DND-41 (cell line): ENCODE data around the gene ICA1L.

ENCODE experiments used
- ATAC-seq: fragments of 200-7000 bp; cut with Tn5 transposase; 3 replicates; pipeline ENCODE4 v1.9.1; 2021; ENCODE audit warnings: low read depth; ENCODE audit not compliant: insufficient read depth
- DNase-seq: peaks from one replicate; pipeline ENCODE4 v3.0.0-alpha.2; 2020
- H2AFZ ChIP-seq: 2 replicates; pipeline ENCODE4 v1.6.0; 2012; ENCODE audit warnings: low read depth, low read length
- H3K27ac ChIP-seq: 2 replicates; pipeline ENCODE4 v1.5.1; 2012; ENCODE audit warnings: low read length, inconsistent platforms
- H3K27me3 ChIP-seq: fragments of 200-600 bp; sonication (generic); 2 replicates; pipeline ENCODE4 v1.6.0; 2012; ENCODE audit warnings: low read length, mild to moderate bottlenecking, inconsistent platforms; ENCODE audit not compliant: insufficient read depth, poor library complexity
- H3K36me3 ChIP-seq: 2 replicates; pipeline ENCODE4 v1.5.1; 2012; ENCODE audit warnings: low read length, inconsistent platforms; ENCODE audit not compliant: insufficient read depth
- H3K4me1 ChIP-seq: 2 replicates; pipeline ENCODE4 v1.5.1; 2012; ENCODE audit warnings: mild to moderate bottlenecking, low read length; ENCODE audit not compliant: insufficient read depth
- H3K4me2 ChIP-seq: 2 replicates; pipeline ENCODE4 v1.6.0; 2012; ENCODE audit warnings: mild to moderate bottlenecking, moderate library complexity, low read length, inconsistent platforms; ENCODE audit not compliant: insufficient read depth
- H3K4me3 ChIP-seq, 2 experiments: fragments of 200-600 bp in 1 of 2; shearing (Covaris generic) in 1 of 2; 2 replicates each; pipeline ENCODE4 v1.5.1; 2012 to 2016; ENCODE audit warnings: inconsistent platforms in 2 of 2, low read length in 2 of 2, mild to moderate bottlenecking in 2 of 2, low read depth in 1 of 2, moderate library complexity in 1 of 2
- H3K79me2 ChIP-seq: 2 replicates; pipeline ENCODE4 v1.6.0; 2012; ENCODE audit warnings: low read length, inconsistent platforms; ENCODE audit not compliant: insufficient read depth
- H3K9ac ChIP-seq: 2 replicates; pipeline ENCODE4 v1.6.0; 2012; ENCODE audit warnings: low read depth, mild to moderate bottlenecking, inconsistent platforms, low read length, moderate library complexity
- H3K9me3 ChIP-seq: 2 replicates; pipeline ENCODE4 v1.5.1; 2012; ENCODE audit warnings: low read length, moderate library complexity, mild to moderate bottlenecking, inconsistent platforms; ENCODE audit not compliant: insufficient read depth, severe bottlenecking
- H4K20me1 ChIP-seq: 2 replicates; pipeline ENCODE4 v1.6.0; 2012; ENCODE audit warnings: low read length; ENCODE audit not compliant: insufficient read depth
- CTCF ChIP-seq: IDR thresholded peaks from 2 replicates; pipeline ENCODE4 v1.5.1; 2012; ENCODE audit warnings: borderline replicate concordance, low read length, moderate library complexity, mild to moderate bottlenecking; ENCODE audit not compliant: poor library complexity, severe bottlenecking; ENCODE audit errors: extremely low read depth
- EZH2 ChIP-seq: IDR thresholded peaks from 3 replicates; pipeline ENCODE4 v1.6.1; 2012; ENCODE audit warnings: borderline replicate concordance, low read depth, mild to moderate bottlenecking, moderate library complexity, low read length, inconsistent platforms; ENCODE audit not compliant: severe bottlenecking

Gene ICA1L

GRCh38 chr2:202817771-202818170 is 53.8 kb downstream of the ICA1L start:
- H3K27me3 ChIP-seq: no peaks in the 10 kb centered on the region
- no peak overlapping the region for H3K9ac ChIP-seq
- no peak overlapping the region for H3K4me3 ChIP-seq

GRCh38 chr2:202815548-202816360 is 55.8 kb downstream of the ICA1L start:
- TF ChIP-seq CTCF (no peak), EZH2 (no peak)
- Histone ChIP-seq H3K9ac (no peak overlapping the region), H3K4me2 (no peak overlapping the region), H2AFZ (no peak overlapping the region), H3K27me3 (no peaks in the 10 kb centered on the region), H3K9me3 (no peaks in the 10 kb centered on the region), H4K20me1 (no peaks in the 10 kb centered on the region), H3K4me3 (no peak overlapping the region), H3K4me1 (no peaks in the 10 kb centered on the region), H3K79me2 (no peaks in the 10 kb centered on the region), H3K27ac (no peak overlapping the region), H3K36me3 (no peaks in the 10 kb centered on the region)
- ATAC-seq (no peak), DNase-seq (no peak)

More at GRCh38 chr2:202817771-202818170, 53.8 kb downstream of the ICA1L start:
- no peak for TF ChIP-seq EZH2
- no peak for TF ChIP-seq CTCF
- no peaks in the 10 kb centered on the region for H3K36me3 ChIP-seq
- DNase-seq: no peak
- H4K20me1 ChIP-seq: no peaks in the 10 kb centered on the region
- no peak overlapping the region for H2AFZ ChIP-seq
- no peak overlapping the region for H3K4me2 ChIP-seq
- H3K9me3 ChIP-seq: no peaks in the 10 kb centered on the region
- no peak for ATAC-seq
- no peaks in the 10 kb centered on the region for H3K79me2 ChIP-seq
- H3K4me1 ChIP-seq: no peaks in the 10 kb centered on the region
- no peak overlapping the region for H3K27ac ChIP-seq

- H3K9ac ChIP-seq: no peak overlapping the region
- H3K27ac ChIP-seq: no peak overlapping the region
- no peak overlapping the region for H3K4me2 ChIP-seq
- H4K20me1 ChIP-seq: no peaks in the 10 kb centered on the region
- no peak overlapping the region for H2AFZ ChIP-seq
- TF ChIP-seq EZH2: no peak
- TF ChIP-seq CTCF: no peak
- H3K36me3 ChIP-seq: no peaks in the 10 kb centered on the region
- no peak for ATAC-seq
- H3K9me3 ChIP-seq: peaks cover 2% of the 10 kb centered on the region
- no peak for DNase-seq
- no peak overlapping the region for H3K4me3 ChIP-seq
- H3K4me1 ChIP-seq: no peaks in the 10 kb centered on the region
- H3K27me3 ChIP-seq: no peaks in the 10 kb centered on the region
- no peaks in the 10 kb centered on the region for H3K79me2 ChIP-seq
These were observed 57.3 kb downstream of the ICA1L start for GRCh38 chr2:202814226-202814625.
